GM18867 (cell line): ENCODE data around the gene TULP3.

Experiments used
- ATAC-seq: cut with Tn5 transposase; IDR thresholded peaks from one replicate; pipeline ENCODE4 v1.9.1; 2021; ENCODE audit warnings: mild to moderate bottlenecking, moderate library complexity; ENCODE audit not compliant: unreplicated experiment

The TULP3 gene

DNA sequence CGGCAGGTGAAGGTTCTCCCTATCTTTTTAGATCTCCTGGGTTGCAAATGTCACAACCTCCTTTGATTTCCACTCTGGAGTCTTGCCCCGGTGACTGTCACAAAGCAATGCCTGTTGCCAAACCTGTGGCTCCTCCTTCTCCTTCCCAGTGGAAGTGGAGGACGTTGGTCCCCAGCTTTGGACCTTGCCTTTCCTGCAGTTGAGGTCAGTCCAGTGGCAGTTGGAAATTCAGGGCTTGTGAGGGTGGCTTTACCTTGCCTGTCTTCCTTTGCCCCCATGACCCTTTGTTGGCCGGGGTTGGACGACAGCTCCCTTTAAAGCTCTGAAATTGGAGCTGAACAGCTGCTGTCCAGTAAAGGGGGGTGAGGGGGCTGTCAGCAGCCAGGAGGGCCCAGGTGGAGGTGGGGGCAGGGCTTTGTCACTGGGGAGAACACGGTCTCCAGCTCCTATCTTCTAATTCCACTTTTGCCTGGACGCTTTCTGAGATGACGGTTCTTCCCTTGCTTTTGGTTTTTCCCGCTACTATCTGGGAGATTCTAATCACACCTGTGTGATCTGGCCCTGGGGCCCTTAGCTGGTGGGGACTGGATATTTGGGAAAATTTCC is 72.6 kb downstream of the TULP3 start:
- no peak for ATAC-seq

DNA sequence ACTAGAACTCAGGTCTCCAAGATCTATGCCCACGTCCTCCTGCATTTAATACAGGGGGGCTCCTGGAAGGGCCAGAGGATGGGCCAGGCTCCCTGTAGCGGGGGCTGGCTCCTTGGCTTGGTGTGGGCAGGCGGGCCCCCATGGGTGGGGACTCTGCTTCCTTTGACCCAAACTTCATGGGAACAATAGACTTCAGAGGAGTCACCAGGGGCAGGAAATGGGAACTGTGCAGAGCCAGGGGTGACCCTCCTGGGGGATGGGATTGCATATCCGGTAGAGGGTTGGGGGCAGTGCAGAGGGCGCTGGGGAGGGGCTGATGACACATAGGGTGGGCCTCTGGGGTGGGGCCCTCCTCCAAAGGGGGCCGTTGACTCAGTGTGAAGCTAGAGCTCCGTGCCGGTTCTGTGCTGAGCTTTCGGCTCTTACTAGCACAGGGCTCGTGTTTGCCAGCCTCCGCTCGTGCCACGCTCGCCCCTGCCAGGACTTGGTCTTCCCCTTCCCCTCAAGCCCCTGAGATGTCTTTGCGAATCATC is 73.1 kb downstream of the TULP3 start:
- ATAC-seq, result no peak

DNA sequence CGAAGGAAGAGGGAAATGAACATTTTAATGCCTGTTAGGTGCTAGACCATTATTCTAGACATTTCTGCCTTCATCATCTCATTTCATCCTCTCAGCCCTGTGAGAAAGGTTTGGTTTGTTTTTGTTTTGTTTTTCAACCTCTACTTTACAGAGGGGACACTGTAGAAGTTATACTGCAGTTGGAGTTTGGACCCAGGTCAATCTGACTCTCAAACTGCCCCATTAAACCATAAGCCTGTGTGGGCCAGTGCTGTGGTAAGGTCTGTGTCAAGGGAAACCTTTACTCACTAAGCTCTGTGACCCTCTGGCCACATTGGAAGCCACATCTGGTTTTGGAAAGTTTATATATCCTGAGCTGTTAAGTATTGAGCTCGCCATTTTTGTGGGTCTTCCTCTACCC is 77.0 kb downstream of the TULP3 start:
- ATAC-seq, result no peak

- ATAC-seq, result no peak
Measured at GRCh38 chr12:2970744-2971143, 80.1 kb downstream of the TULP3 start.

- no peak for ATAC-seq
Measured at GRCh38 chr12:2973566-2973965, 82.9 kb downstream of the TULP3 start.

DNA sequence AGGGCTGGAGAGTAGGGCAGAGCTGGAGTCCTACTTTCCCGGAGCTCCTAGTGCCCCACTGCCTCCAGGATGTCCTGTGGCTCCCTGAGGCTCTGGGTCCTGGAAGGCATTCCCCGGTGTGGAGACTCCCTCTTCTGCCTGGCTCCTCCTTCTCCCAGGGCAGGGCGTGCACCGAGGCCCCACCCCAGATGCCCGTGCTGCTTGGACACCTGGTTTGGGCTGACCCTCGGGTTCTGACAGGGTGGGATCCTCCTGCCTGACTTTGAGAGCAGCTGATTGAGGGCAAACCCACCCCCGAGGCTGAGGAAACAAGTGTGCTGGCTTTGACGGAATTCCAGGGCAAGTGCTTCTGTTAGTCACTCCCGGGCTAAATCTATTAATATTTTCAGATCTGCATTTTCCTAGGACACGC is 83.9 kb downstream of the TULP3 start:
- no peak for ATAC-seq

DNA sequence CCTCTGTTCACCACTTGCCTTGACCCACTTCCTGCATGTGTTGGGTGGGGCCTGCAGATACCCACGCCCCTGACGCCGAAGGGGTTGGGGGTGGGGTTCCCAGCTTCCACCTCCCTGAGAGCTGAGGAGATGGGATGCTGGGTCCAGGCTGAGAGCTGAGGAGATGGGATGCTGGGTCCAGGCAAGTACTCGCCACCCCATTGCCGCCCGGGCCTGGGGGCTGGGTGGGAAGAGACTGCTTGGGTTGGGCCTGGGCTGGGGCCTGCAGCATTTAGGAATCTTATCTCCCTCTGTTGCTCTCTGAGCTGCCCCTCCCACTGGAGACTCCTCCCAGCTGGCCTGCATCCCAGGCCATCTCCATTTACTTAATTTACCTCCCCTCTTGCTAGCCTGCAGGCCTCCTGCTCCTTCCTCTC is 85.9 kb downstream of the TULP3 start:
- no peak for ATAC-seq

- no peak for ATAC-seq
Measured at GRCh38 chr12:2977776-2978175, 87.1 kb downstream of the TULP3 start.

GRCh38 chr12:2979806-2980205 is 89.1 kb downstream of the TULP3 start:
- ATAC-seq, result no peak

DNA sequence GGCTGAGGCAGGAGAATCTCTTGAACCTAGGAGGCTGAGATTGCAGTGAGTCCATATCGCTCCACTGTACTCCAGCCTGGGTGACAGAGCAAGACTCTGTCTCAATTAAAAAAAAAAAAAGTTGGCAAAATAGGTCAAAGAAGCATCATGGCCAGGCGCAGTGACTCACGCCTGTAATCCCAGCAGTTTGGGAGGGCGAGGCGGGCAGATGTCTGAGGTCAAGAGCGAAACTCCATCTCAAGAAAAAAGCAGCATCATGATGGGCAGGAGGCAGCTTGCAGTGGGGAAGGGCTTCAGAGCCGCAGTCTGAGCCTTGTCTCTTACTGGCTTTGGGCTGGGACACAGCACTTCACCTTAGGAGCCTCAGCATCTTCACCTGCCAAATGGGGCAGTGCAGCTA is 89.9 kb downstream of the TULP3 start:
- ATAC-seq, result no peak

- no peak for ATAC-seq
Measured at GRCh38 chr12:2982361-2982760, 91.7 kb downstream of the TULP3 start.

DNA sequence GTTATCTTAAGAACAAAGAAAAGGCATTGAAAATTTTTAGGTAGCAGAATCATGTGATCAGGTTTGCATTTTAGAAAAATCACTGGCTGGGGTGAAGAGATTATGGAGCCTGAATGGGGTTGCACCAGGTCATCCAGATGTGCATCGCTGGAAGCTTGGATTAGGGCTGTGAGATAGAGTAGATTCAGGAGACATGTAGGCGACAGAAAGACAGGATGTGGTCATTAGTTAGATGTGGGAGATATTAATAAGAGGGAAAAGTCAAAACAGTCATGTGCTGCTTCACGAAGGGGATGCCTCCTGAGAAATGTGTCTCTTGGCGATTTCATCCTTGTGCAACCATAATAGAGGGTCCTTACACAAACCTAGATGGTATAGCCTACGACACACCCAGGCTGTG is 93.6 kb downstream of the TULP3 start:
- no peak for ATAC-seq

GRCh38 chr12:2984698-2985097 is 94.0 kb downstream of the TULP3 start:
- no peak for ATAC-seq

- ATAC-seq, result no peak
Measured at GRCh38 chr12:2986876-2987275, 96.2 kb downstream of the TULP3 start.

DNA sequence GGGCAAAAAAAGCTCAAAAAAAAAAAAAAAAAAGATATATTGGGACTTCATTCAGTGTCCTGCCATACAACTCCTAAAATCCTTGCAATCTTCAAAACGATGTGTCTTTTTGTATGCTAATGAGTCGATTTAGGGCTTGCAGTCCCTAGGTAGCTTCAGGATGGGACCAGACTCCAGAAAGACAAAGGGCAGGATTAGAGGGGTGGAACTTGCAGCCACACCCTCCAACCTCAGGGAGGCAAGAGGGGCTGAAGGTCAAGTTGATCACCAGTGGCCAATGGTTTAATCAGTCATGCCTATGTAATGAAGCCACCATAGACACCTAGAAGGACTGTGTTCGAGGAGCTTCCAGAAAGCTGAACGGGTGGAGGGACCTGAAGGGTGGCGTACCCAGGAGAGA is 97.8 kb downstream of the TULP3 start:
- no peak for ATAC-seq
